Measurements from ENCODE around the gene WDR5B. TPM values are rescaled to one million over a fixed set of nuclear protein-coding genes. Genes with fewer than 3 reads are reported as not detected.
"Not testable (repeated sequence)": the region's sequence is repeated elsewhere in the genome, so short reads cannot be mapped to it uniquely, and the experiment has no call there.

WDR5B gene
- 1.5 TPM for polyA plus RNA-seq (2012; ENCODE audit: low read depth, missing spikeins)

- peak; percentile 99 for FAIRE-seq
- peak; percentile 85 for TF ChIP-seq TAF1 (IDR thresholded peaks at IDR 0.05; ENCODE audit: low read depth, low read length)
- peak; percentile 97 for TF ChIP-seq POLR2A (IDR thresholded peaks at IDR 0.05; ENCODE audit: low read depth, low read length)
- peak; percentile 52 for TF ChIP-seq SPI1 (IDR thresholded peaks at IDR 0.05; ENCODE audit: low read depth, low read length)
- TF ChIP-seq PAX5 (IDR thresholded peaks at IDR 0.05; ENCODE audit: insufficient read depth, low read length, severe bottlenecking) = no peak
- peak; percentile 91 for TF ChIP-seq POLR2AphosphoS5 (IDR thresholded peaks at IDR 0.05; ENCODE audit: low read depth, low read length)
- TF ChIP-seq POU2F2 (IDR thresholded peaks at IDR 0.05; ENCODE audit: low read depth, low read length) = peak; percentile 99
- DNase-seq (ENCODE audit: insufficient read length, low spot score) = peak; percentile 65
Observed at GRCh38 chr3:122415762-122416654, at the start of gene WDR5B. Gene WDR5B (minus strand): TSS chr3:122416062. CDS start chr3:122415528, 534 bp downstream.

DNA sequence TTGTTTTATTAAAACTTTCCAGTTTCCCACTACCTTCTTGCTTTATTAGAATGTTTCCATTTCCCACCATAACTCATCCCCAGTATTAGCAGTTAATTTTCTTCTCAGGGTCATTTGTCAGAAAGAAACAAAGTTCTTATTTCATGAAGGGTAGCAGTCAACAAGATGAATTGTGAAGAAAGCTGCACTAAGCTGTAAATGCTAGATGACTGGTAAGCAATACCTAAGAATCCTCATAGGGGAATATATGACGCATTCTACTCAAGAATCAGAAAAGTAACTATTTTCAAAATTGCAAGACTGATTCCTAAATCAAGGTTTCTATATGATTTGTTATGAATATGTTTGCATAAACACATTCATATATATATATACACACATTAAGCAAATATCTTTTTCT lies 48.8 kb upstream of the WDR5B start:
- FAIRE-seq (no peak), DNase-seq (ENCODE audit: insufficient read length, low spot score) (no peak)
- TF ChIP-seq POU2F2 (IDR thresholded peaks at IDR 0.05; ENCODE audit: low read depth, low read length) = no peak
- no peak for TF ChIP-seq PAX5 (IDR thresholded peaks at IDR 0.05; ENCODE audit: insufficient read depth, low read length, severe bottlenecking)
- no peak for TF ChIP-seq TAF1 (IDR thresholded peaks at IDR 0.05; ENCODE audit: low read depth, low read length)
- no peak for TF ChIP-seq SPI1 (IDR thresholded peaks at IDR 0.05; ENCODE audit: low read depth, low read length)
- TF ChIP-seq POLR2A (IDR thresholded peaks at IDR 0.05; ENCODE audit: low read depth, low read length) = no peak
- TF ChIP-seq POLR2AphosphoS5 (IDR thresholded peaks at IDR 0.05; ENCODE audit: low read depth, low read length) = no peak

- TF ChIP-seq POLR2AphosphoS5 (IDR thresholded peaks at IDR 0.05; ENCODE audit: low read depth, low read length) (no peak), POLR2A (IDR thresholded peaks at IDR 0.05; ENCODE audit: low read depth, low read length) (no peak), PAX5 (IDR thresholded peaks at IDR 0.05; ENCODE audit: insufficient read depth, low read length, severe bottlenecking) (no peak), POU2F2 (IDR thresholded peaks at IDR 0.05; ENCODE audit: low read depth, low read length) (no peak), TAF1 (IDR thresholded peaks at IDR 0.05; ENCODE audit: low read depth, low read length) (no peak), SPI1 (IDR thresholded peaks at IDR 0.05; ENCODE audit: low read depth, low read length) (no peak)
- DNase-seq (ENCODE audit: insufficient read length, low spot score) (no peak), FAIRE-seq (no peak)
Observed at GRCh38 chr3:122462406-122462805, 46.5 kb upstream of the WDR5B start.

DNA sequence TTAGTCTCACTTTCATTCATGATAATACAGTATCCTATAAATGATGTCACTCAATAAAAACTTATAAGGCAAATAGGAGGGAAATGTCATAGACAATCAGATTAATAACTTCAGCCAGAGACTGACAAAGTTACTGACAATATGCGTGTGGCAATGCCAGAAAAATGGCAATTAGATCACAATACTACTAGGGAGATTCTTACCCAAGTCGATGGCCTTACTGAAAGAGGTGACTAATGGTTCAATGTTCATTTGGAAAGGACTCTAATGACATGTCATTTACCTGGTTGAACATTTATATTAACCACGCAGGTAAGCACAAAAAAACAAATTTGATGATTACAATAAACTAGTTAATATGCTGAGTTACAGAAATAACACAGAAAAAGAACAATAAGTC lies 45.9 kb upstream of the WDR5B start:
- DNase-seq (ENCODE audit: insufficient read length, low spot score) (no peak), FAIRE-seq (peak; percentile 40)
- no peak for TF ChIP-seq POU2F2 (IDR thresholded peaks at IDR 0.05; ENCODE audit: low read depth, low read length)
- TF ChIP-seq TAF1 (IDR thresholded peaks at IDR 0.05; ENCODE audit: low read depth, low read length) = no peak
- TF ChIP-seq PAX5 (IDR thresholded peaks at IDR 0.05; ENCODE audit: insufficient read depth, low read length, severe bottlenecking) = no peak
- no peak for TF ChIP-seq SPI1 (IDR thresholded peaks at IDR 0.05; ENCODE audit: low read depth, low read length)
- TF ChIP-seq POLR2A (IDR thresholded peaks at IDR 0.05; ENCODE audit: low read depth, low read length) = no peak
- no peak for TF ChIP-seq POLR2AphosphoS5 (IDR thresholded peaks at IDR 0.05; ENCODE audit: low read depth, low read length)

GRCh38 chr3:122458992-122459391 lies 43.1 kb upstream of the WDR5B start:
- TF ChIP-seq POU2F2 (IDR thresholded peaks at IDR 0.05; ENCODE audit: low read depth, low read length) (no peak), POLR2A (IDR thresholded peaks at IDR 0.05; ENCODE audit: low read depth, low read length) (no peak), POLR2AphosphoS5 (IDR thresholded peaks at IDR 0.05; ENCODE audit: low read depth, low read length) (no peak), TAF1 (IDR thresholded peaks at IDR 0.05; ENCODE audit: low read depth, low read length) (no peak), PAX5 (IDR thresholded peaks at IDR 0.05; ENCODE audit: insufficient read depth, low read length, severe bottlenecking) (no peak), SPI1 (IDR thresholded peaks at IDR 0.05; ENCODE audit: low read depth, low read length) (no peak)
- FAIRE-seq = no peak
- DNase-seq (ENCODE audit: insufficient read length, low spot score) = no peak

GRCh38 chr3:122457706-122458105 lies 41.8 kb upstream of the WDR5B start:
- TF ChIP-seq POU2F2 (IDR thresholded peaks at IDR 0.05; ENCODE audit: low read depth, low read length) = no peak
- TF ChIP-seq PAX5 (IDR thresholded peaks at IDR 0.05; ENCODE audit: insufficient read depth, low read length, severe bottlenecking) = no peak
- no peak for TF ChIP-seq POLR2A (IDR thresholded peaks at IDR 0.05; ENCODE audit: low read depth, low read length)
- TF ChIP-seq TAF1 (IDR thresholded peaks at IDR 0.05; ENCODE audit: low read depth, low read length) = no peak
- TF ChIP-seq POLR2AphosphoS5 (IDR thresholded peaks at IDR 0.05; ENCODE audit: low read depth, low read length) = no peak
- TF ChIP-seq SPI1 (IDR thresholded peaks at IDR 0.05; ENCODE audit: low read depth, low read length) = no peak
- DNase-seq (ENCODE audit: insufficient read length, low spot score) (no peak), FAIRE-seq (no peak)

DNA sequence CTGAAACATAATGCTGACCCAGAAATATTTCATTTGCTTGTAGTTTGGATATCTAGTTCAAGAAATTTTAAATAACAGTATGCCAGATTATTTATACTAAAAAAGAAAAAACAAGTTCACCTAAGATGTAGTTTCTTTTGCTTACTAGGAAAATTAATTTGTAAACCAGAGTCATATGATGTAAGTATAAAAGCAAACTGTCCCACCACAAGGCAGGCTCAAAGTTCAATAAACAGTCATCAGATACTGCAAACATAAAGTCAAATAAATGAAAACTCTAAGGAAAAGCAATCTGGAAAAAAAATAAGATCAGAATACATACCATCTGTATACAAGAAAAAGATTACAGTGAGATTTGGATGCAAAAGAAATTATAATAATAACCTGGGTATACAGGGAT lies 40.2 kb upstream of the WDR5B start:
- FAIRE-seq = no peak
- TF ChIP-seq POLR2AphosphoS5 (IDR thresholded peaks at IDR 0.05; ENCODE audit: low read depth, low read length) (no peak), TAF1 (IDR thresholded peaks at IDR 0.05; ENCODE audit: low read depth, low read length) (no peak), POLR2A (IDR thresholded peaks at IDR 0.05; ENCODE audit: low read depth, low read length) (no peak), SPI1 (IDR thresholded peaks at IDR 0.05; ENCODE audit: low read depth, low read length) (no peak), PAX5 (IDR thresholded peaks at IDR 0.05; ENCODE audit: insufficient read depth, low read length, severe bottlenecking) (no peak), POU2F2 (IDR thresholded peaks at IDR 0.05; ENCODE audit: low read depth, low read length) (no peak)
- DNase-seq (ENCODE audit: insufficient read length, low spot score) = no peak

DNA sequence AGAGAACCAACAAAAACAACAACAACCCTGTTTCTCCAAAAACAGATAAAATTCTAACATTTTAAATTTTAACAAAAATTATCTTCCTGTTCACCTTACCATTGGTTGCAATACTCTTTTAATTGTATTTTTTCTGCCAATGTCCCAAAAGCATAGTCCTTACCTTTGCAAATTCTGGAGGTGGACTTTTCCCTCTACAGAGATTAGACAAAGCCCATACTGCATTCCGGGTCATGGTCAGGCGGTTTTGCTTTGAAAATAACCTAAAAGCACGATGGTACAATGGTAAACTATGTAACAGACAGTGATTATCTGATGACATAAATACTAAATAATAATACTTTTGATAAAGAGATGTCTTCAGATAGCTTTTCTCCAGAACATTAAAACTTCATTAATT lies 35.5 kb upstream of the WDR5B start:
- no peak for FAIRE-seq
- TF ChIP-seq SPI1 (IDR thresholded peaks at IDR 0.05; ENCODE audit: low read depth, low read length) (no peak), POLR2A (IDR thresholded peaks at IDR 0.05; ENCODE audit: low read depth, low read length) (no peak), TAF1 (IDR thresholded peaks at IDR 0.05; ENCODE audit: low read depth, low read length) (no peak), POLR2AphosphoS5 (IDR thresholded peaks at IDR 0.05; ENCODE audit: low read depth, low read length) (no peak), POU2F2 (IDR thresholded peaks at IDR 0.05; ENCODE audit: low read depth, low read length) (no peak), PAX5 (IDR thresholded peaks at IDR 0.05; ENCODE audit: insufficient read depth, low read length, severe bottlenecking) (no peak)
- DNase-seq (ENCODE audit: insufficient read length, low spot score) = no peak

DNA sequence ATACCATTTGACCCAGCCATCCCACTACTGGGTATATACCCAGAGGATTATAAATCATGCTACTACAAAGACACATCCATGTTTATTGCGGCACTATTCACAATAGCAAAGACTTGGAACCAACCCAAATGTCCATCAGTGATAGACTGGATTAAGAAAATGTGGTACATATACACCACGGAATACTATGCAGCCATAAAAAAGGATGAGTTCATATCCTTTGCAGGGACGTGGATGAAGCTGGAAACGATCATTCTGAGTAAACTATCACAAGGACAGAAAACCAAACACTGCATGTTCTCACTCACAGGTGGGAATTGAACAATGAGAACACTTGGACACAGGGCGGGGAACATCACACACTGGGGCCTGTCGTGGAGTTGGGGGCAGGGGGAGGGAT lies 32.4 kb upstream of the WDR5B start:
- not testable (repeated sequence) for DNase-seq (ENCODE audit: insufficient read length, low spot score); FAIRE-seq

- not testable (repeated sequence) for FAIRE-seq; DNase-seq (ENCODE audit: insufficient read length, low spot score)
Observed at GRCh38 chr3:122444491-122444887, 28.6 kb upstream of the WDR5B start.

GRCh38 chr3:122443762-122444490 lies 28.1 kb upstream of the WDR5B start:
- FAIRE-seq = peak; percentile 41
- DNase-seq (ENCODE audit: insufficient read length, low spot score) = not testable (repeated sequence)
